Ishikawa (cell line): ENCODE results near the gene RNF187.

Experiments
- CEBPB ChIP-seq: IDR thresholded peaks from 2 replicates; pipeline ENCODE4 v1.6.1; 2012
- CREB1 ChIP-seq: IDR thresholded peaks from 2 replicates; pipeline ENCODE4 v1.6.1; 2012; ENCODE audit warnings: low read depth
- EGR1 ChIP-seq: IDR thresholded peaks from 2 replicates; pipeline ENCODE4 v1.6.1; 2012
- EP300 ChIP-seq: IDR thresholded peaks from 2 replicates; pipeline ENCODE4 v1.6.1; 2012; ENCODE audit warnings: borderline replicate concordance
- FOXM1 ChIP-seq: IDR thresholded peaks from 2 replicates; pipeline ENCODE4 v1.6.1; 2012; ENCODE audit warnings: low read depth, borderline replicate concordance
- NFIC ChIP-seq: IDR thresholded peaks from 2 replicates; pipeline ENCODE4 v1.6.1; 2012
- RAD21 ChIP-seq: IDR thresholded peaks from 2 replicates; pipeline ENCODE4 v1.6.1; 2012; ENCODE audit warnings: low read depth
- TAF1 ChIP-seq: IDR thresholded peaks from 2 replicates; pipeline ENCODE4 v1.6.1; 2012; ENCODE audit warnings: low read depth, mild to moderate bottlenecking
- TCF12 ChIP-seq: IDR thresholded peaks from 2 replicates; pipeline ENCODE4 v1.6.1; 2012; ENCODE audit warnings: low read depth
- TEAD4 ChIP-seq: IDR thresholded peaks from 2 replicates; pipeline ENCODE4 v1.6.1; 2012
- USF1 ChIP-seq: IDR thresholded peaks from 2 replicates; pipeline ENCODE4 v1.6.1; 2012
- YY1 ChIP-seq: IDR thresholded peaks from 2 replicates; pipeline ENCODE4 v1.6.1; 2012; ENCODE audit warnings: low read depth
- ZBTB7A ChIP-seq: IDR thresholded peaks from 2 replicates; pipeline ENCODE4 v1.6.1; 2012; ENCODE audit warnings: low read depth
- TF ChIP-seq, protein P1 (sequence below): IDR thresholded peaks from 2 replicates; pipeline ENCODE4 v1.6.1; 2012
- TF ChIP-seq, protein P2 (sequence below): IDR thresholded peaks from 2 replicates; pipeline ENCODE4 v1.6.1; 2012; ENCODE audit warnings: low read depth, mild to moderate bottlenecking

The RNF187 gene

DNA sequence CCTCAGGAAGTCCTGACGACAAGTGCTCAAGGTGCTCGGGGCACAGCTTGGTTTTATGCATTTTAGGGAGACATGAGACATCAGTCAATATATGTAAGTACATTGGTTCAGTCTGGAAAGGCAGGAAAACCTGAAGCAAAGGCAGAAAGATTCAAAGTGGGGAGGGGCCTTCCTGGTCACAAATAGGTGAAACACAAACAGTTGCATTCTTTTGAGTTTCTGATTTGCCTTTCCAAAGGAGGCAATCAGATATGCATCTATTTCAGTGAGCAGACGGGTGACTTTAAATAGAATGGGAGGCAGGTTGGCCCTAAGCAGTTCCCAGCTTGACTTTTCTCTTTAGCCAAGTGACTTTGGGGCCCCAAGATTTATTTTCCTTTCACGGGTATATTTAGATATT is 8.9 kb upstream of the RNF187 start:
- no peak for TF ChIP-seq EP300
- TF ChIP-seq, protein P1, sequence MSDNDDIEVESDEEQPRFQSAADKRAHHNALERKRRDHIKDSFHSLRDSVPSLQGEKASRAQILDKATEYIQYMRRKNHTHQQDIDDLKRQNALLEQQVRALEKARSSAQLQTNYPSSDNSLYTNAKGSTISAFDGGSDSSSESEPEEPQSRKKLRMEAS = no peak

DNA sequence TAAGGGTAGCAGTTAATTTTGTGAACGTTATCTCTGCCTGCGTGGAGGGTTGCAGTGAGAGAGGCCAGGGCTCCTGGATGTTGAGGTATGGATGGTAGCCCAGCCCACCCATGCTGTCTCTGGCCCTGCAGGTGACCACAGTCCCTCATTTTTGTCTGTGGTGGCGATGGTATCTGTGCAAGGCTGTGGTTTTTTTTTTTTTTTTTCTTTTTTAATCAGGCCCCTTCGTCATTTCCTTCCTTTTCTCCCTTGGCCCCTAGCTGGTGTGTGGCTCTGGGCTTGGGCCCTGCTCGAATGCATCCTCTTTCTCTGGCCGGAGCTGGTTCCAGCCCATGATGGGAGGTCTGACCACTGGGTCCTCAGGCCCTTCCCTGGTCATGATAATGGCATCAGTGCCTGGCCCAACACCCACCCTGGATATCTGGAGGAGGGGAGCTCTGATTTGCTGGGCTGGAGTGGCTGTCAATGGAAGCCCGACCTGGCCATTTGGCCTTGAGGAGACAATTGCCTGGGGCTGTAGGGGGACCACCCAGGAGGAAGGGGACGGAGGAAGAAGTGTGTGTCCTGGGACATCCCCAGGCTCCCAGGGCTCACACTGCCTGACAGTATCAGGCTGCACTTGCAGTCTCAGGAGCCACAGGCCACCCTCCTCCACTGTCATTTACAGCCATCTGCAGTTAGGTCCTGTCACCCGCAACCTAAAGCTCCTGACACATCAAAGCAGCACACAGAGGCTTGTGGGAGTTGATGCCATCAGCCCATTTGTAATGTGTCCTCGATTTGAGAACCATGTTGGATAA is 8.1 kb upstream of the RNF187 start:
- TF ChIP-seq CEBPB (no peak), ZBTB7A (no peak), EGR1 (no peak), CREB1 (no peak), YY1 (no peak), RAD21 (no peak)
- TF ChIP-seq, protein P2, sequence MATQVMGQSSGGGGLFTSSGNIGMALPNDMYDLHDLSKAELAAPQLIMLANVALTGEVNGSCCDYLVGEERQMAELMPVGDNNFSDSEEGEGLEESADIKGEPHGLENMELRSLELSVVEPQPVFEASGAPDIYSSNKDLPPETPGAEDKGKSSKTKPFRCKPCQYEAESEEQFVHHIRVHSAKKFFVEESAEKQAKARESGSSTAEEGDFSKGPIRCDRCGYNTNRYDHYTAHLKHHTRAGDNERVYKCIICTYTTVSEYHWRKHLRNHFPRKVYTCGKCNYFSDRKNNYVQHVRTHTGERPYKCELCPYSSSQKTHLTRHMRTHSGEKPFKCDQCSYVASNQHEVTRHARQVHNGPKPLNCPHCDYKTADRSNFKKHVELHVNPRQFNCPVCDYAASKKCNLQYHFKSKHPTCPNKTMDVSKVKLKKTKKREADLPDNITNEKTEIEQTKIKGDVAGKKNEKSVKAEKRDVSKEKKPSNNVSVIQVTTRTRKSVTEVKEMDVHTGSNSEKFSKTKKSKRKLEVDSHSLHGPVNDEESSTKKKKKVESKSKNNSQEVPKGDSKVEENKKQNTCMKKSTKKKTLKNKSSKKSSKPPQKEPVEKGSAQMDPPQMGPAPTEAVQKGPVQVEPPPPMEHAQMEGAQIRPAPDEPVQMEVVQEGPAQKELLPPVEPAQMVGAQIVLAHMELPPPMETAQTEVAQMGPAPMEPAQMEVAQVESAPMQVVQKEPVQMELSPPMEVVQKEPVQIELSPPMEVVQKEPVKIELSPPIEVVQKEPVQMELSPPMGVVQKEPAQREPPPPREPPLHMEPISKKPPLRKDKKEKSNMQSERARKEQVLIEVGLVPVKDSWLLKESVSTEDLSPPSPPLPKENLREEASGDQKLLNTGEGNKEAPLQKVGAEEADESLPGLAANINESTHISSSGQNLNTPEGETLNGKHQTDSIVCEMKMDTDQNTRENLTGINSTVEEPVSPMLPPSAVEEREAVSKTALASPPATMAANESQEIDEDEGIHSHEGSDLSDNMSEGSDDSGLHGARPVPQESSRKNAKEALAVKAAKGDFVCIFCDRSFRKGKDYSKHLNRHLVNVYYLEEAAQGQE = no peak

- TF ChIP-seq RAD21 (no peak), FOXM1 (no peak), TAF1 (no peak), CEBPB (no peak), CREB1 (no peak), USF1 (no peak), TCF12 (no peak), YY1 (no peak), EGR1 (no peak), EP300 (no peak), ZBTB7A (no peak), TEAD4 (no peak), NFIC (no peak)
- TF ChIP-seq, protein P1 = no peak
- TF ChIP-seq, protein P2 = no peak
Measured at GRCh38 chr1:228483789-228484188, 3.4 kb upstream of the RNF187 start.

DNA sequence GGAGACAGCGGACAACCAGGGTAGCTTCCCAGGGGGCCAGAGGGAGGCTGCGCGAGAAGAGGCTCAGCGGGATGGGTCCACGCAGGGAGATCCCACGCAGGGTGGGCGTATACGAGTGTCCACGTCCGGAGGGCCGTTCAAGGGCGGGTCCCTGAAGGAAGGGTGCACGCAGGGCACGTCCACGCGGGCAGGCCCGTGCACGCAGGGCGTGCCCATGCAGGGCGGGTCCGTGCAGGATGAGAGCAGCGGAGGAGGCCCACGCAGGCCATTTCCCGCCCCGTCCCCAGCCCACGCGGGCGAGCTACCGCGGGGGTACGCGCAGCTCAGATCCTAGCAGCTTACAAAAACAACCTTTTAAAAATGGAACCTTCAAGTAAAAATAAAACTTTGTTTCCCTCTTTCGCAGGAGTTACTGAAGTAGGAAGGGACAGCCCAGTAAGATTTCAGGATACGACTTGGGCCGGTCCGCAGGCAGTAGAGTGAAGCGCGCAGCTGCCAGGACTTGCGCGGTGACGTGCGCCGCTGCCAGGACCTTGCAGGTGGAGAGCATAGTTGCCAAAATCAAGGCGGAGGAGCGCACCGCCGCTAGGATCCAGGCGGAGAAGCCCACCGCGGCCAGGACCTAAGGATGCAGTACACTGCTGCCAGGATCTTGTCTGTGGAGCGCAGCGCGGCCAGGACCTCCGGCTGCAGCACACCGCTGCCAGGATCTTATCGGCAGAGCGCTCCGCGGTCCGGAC is 416 bp upstream of the RNF187 start:
- TF ChIP-seq, protein P2 = no peak
- TF ChIP-seq NFIC (peak; percentile 40; the same call in 1 of the 2 replicates), RAD21 (no peak), TEAD4 (peak; percentile 5), ZBTB7A (no peak), TAF1 (peak; percentile 75), YY1 (0 out of 2 replicates have a peak, but pooled peaks have one; percentile 4), USF1 (0 out of 2 replicates have a peak, but pooled peaks have one; percentile 27), CREB1 (peak; percentile 80)
- TF ChIP-seq, protein P1 = peak; percentile 83
